H1 (cell line): Measurements from ENCODE around the gene RAD51B. TPM values are rescaled to one million over a fixed set of nuclear protein-coding genes. Genes with fewer than 3 reads are reported as not detected.
A peak's percentile ranks its signal among the peaks of the same experiment; 100 is the strongest.

Experiments used
- CTCF ChIA-PET: fragments of 300-600 bp; sonication (Branson Sonifier 250); formaldehyde crosslinking; loops from one replicate; lab custom pipeline; 2021; ENCODE audit not compliant: partially characterized antibody; lab: Charles Lee
- POLR2A ChIA-PET: fragments of 300-600 bp; sonication (Branson Sonifier 250); formaldehyde crosslinking; loops from one replicate; lab custom pipeline; 2021; ENCODE audit warnings: inconsistent platforms; ENCODE audit not compliant: partially characterized antibody; lab: Charles Lee
- DNase-seq, 2 experiments: peaks; one replicate each; pipeline versions ENCODE4 v3.0.0 to v3.0.0-alpha.2; 2010 to 2022; ENCODE audit warnings: low spot score in 2 of 2, low read depth in 1 of 2, mixed read lengths in 1 of 2
- FAIRE-seq: peaks from 2 replicates; lab custom pipeline; 2011; peaks lifted over from hg19 to GRCh38; lab: Jason Lieb, UNC
- H2AFZ ChIP-seq: 2 replicates; pipeline ENCODE4 v1.8.1; 2012; ENCODE audit warnings: low read length, inconsistent platforms
- H2AK5ac ChIP-seq: 2 replicates; pipeline ENCODE4 v1.6.1; 2013; ENCODE audit warnings: low read depth, low read length
- H2BK120ac ChIP-seq: replicated peaks from 2 replicates; pipeline ENCODE3; 2013; ENCODE audit warnings: low read depth, low read length, inconsistent platforms
- H2BK12ac ChIP-seq: 2 replicates; pipeline ENCODE4 v1.6.1; 2013; ENCODE audit warnings: low read depth, low read length
- H2BK15ac ChIP-seq: 2 replicates; pipeline ENCODE4 v1.6.1; 2013; ENCODE audit warnings: low read length
- H2BK20ac ChIP-seq: 2 replicates; pipeline ENCODE4 v1.6.1; 2013; ENCODE audit warnings: low read length
- H2BK5ac ChIP-seq: 2 replicates; pipeline ENCODE4 v1.6.1; 2013; ENCODE audit warnings: low read depth, low read length
- H3K14ac ChIP-seq: 2 replicates; pipeline ENCODE4 v1.6.1; 2013; ENCODE audit warnings: inconsistent platforms; ENCODE audit not compliant: insufficient read length
- H3K18ac ChIP-seq: 2 replicates; pipeline ENCODE4 v1.6.1; 2013; ENCODE audit warnings: low read length; ENCODE audit errors: extremely low read depth
- H3K23ac ChIP-seq: 2 replicates; pipeline ENCODE4 v1.6.1; 2013; ENCODE audit warnings: inconsistent platforms; ENCODE audit not compliant: insufficient read length
- H3K23me2 ChIP-seq: 2 replicates; pipeline ENCODE4 v1.6.1; 2013; ENCODE audit warnings: low read depth, low read length
- H3K27ac ChIP-seq: 2 replicates; pipeline ENCODE4 v1.6.1; 2011; ENCODE audit warnings: low read depth, low read length, inconsistent platforms
- H3K27me3 ChIP-seq, 4 experiments: replicated peaks in 1 of 4; 1 replicate in 1 of 4; 2 replicates in 3 of 4; pipeline versions ENCODE4 v1.6.1 to v1.8.1; 2011 to 2013; ENCODE audit warnings: low read length in 3 of 4, mild to moderate bottlenecking in 3 of 4, inconsistent platforms in 2 of 4, mixed read lengths in 2 of 4, moderate library complexity in 1 of 4; ENCODE audit not compliant: control insufficient read depth in 3 of 4, insufficient read depth in 3 of 4; ENCODE audit errors: extremely low read depth in 1 of 4
- H3K36me3 ChIP-seq, 4 experiments: 2 replicates each; pipeline versions ENCODE4 v1.6.1 to v1.8.1; 2011 to 2013; ENCODE audit warnings: mild to moderate bottlenecking in 4 of 4, low read length in 3 of 4, moderate library complexity in 2 of 4, control low read depth in 1 of 4, inconsistent platforms in 1 of 4; ENCODE audit not compliant: insufficient read depth in 4 of 4, control insufficient read depth in 2 of 4
- H3K4ac ChIP-seq: replicated peaks from 2 replicates; pipeline ENCODE3; 2013; ENCODE audit warnings: low read length, low read depth, mixed read lengths, inconsistent platforms; ENCODE audit not compliant: insufficient read length
- H3K4me1 ChIP-seq, 4 experiments: replicated peaks in 1 of 4; 1 replicate in 1 of 4; 2 replicates in 3 of 4; pipeline versions ENCODE4 v1.6.1 to v1.8.1; 2011 to 2013; ENCODE audit warnings: low read length in 3 of 4, inconsistent platforms in 2 of 4, mixed read lengths in 1 of 4; ENCODE audit not compliant: insufficient read depth in 4 of 4, control insufficient read depth in 3 of 4
- H3K4me2 ChIP-seq, 2 experiments: 2 replicates each; pipeline versions ENCODE4 v1.6.1 to v1.8.1; 2011 to 2013; ENCODE audit warnings: low read depth in 2 of 2, low read length in 2 of 2, control low read depth in 1 of 2, inconsistent platforms in 1 of 2, mild to moderate bottlenecking in 1 of 2; ENCODE audit not compliant: insufficient read depth in 1 of 2
- H3K4me3 ChIP-seq, 4 experiments: fragments of 200-600, 300-600 bp in 1 of 4; sonication (generic), shearing (Covaris generic), sonication (Bioruptor Twin) in 1 of 4; 2 replicates each; pipeline versions ENCODE4 v1.5.1 to v1.8.1; 2011 to 2016; ENCODE audit warnings: low read length in 4 of 4, low read depth in 3 of 4, control low read depth in 2 of 4, inconsistent platforms in 2 of 4, mild to moderate bottlenecking in 2 of 4, mixed read lengths in 1 of 4, moderate library complexity in 1 of 4; ENCODE audit not compliant: insufficient read depth in 2 of 4; ENCODE audit errors: extremely low read depth in 1 of 4
- H3K56ac ChIP-seq: replicated peaks from 2 replicates; pipeline ENCODE3; 2013; ENCODE audit warnings: low read depth, mild to moderate bottlenecking, mixed read lengths, low read length, inconsistent platforms; ENCODE audit not compliant: insufficient read length
- H3K79me1 ChIP-seq: 2 replicates; pipeline ENCODE4 v1.6.1; 2013; ENCODE audit warnings: low read depth, low read length, control low read depth
- H3K79me2 ChIP-seq, 2 experiments: 2 replicates each; pipeline versions ENCODE4 v1.6.1 to v1.8.1; 2012 to 2013; ENCODE audit warnings: low read length in 2 of 2, mild to moderate bottlenecking in 2 of 2, inconsistent platforms in 1 of 2; ENCODE audit not compliant: insufficient read depth in 2 of 2, control insufficient read depth in 1 of 2
- H3K9ac ChIP-seq, 4 experiments: replicated peaks in 1 of 4; 1 replicate in 1 of 4; 2 replicates in 3 of 4; pipeline versions ENCODE4 v1.6.1 to v1.8.1; 2011 to 2013; ENCODE audit warnings: low read depth in 3 of 4, low read length in 3 of 4, control low read depth in 2 of 4, mild to moderate bottlenecking in 2 of 4, moderate library complexity in 2 of 4, inconsistent platforms in 1 of 4; ENCODE audit errors: extremely low read depth in 1 of 4
- H3K9me3 ChIP-seq, 2 experiments: 2 replicates each; pipeline versions ENCODE4 v1.6.1 to v1.8.1; 2012 to 2013; ENCODE audit warnings: mild to moderate bottlenecking in 2 of 2, moderate library complexity in 2 of 2, control low read depth in 1 of 2, inconsistent platforms in 1 of 2, low read depth in 1 of 2, low read length in 1 of 2, mixed read lengths in 1 of 2; ENCODE audit not compliant: insufficient read depth in 2 of 2
- H4K20me1 ChIP-seq, 2 experiments: replicated peaks in 1 of 2; 2 replicates each; pipeline versions ENCODE3 to v1.8.1; 2011 to 2013; ENCODE audit warnings: inconsistent platforms in 2 of 2, low read length in 2 of 2, mild to moderate bottlenecking in 1 of 2; ENCODE audit not compliant: insufficient read depth in 2 of 2, control insufficient read depth in 1 of 2
- H4K5ac ChIP-seq: 2 replicates; pipeline ENCODE4 v1.6.1; 2013; ENCODE audit warnings: low read length, low read depth, mixed read lengths, inconsistent platforms; ENCODE audit not compliant: insufficient read length
- H4K8ac ChIP-seq: 2 replicates; pipeline ENCODE4 v1.8.0; 2013; ENCODE audit warnings: mild to moderate bottlenecking, moderate library complexity, low read length, inconsistent platforms; ENCODE audit not compliant: insufficient read depth; ENCODE audit errors: extremely low read depth
- H4K91ac ChIP-seq: replicated peaks from 2 replicates; pipeline ENCODE3; 2013; ENCODE audit warnings: low read length, mixed read lengths, inconsistent platforms; ENCODE audit not compliant: insufficient read length
- CEBPB ChIP-seq: IDR thresholded peaks from 2 replicates; pipeline ENCODE4 v1.6.1; 2012; ENCODE audit warnings: low read depth, low read length
- CHD2 ChIP-seq: IDR thresholded peaks from 2 replicates; pipeline ENCODE4 v1.6.1; 2012; ENCODE audit warnings: low read length, improper control_type of control experiment
- EZH2 ChIP-seq: fragments of 200-600 bp; sonication (generic); IDR thresholded peaks from 2 replicates; pipeline ENCODE4 v1.7.1; 2012; ENCODE audit warnings: low read depth, mild to moderate bottlenecking, moderate library complexity, low read length, inconsistent platforms; ENCODE audit not compliant: severe bottlenecking
- GABPA ChIP-seq: IDR thresholded peaks from 2 replicates; pipeline ENCODE4 v1.6.1; 2011; ENCODE audit warnings: mild to moderate bottlenecking, low read length, moderate library complexity, borderline replicate concordance; ENCODE audit not compliant: insufficient read depth
- JUN ChIP-seq: IDR thresholded peaks from 2 replicates; pipeline ENCODE4 v1.6.1; 2011; ENCODE audit warnings: low read depth, mild to moderate bottlenecking, improper control_type of control experiment, low read length
- SAP30 ChIP-seq: fragments of 300-600 bp; sonication (generic); IDR thresholded peaks from 2 replicates; pipeline ENCODE4 v1.7.1; 2012; ENCODE audit warnings: low read length, moderate library complexity, mild to moderate bottlenecking, inconsistent platforms; ENCODE audit not compliant: insufficient read depth, insufficient replicate concordance
- TCF12 ChIP-seq: IDR thresholded peaks from 2 replicates; pipeline ENCODE4 v1.6.1; 2011; ENCODE audit warnings: low read depth, mild to moderate bottlenecking, low read length
- WGBS, 2 experiments: shearing (Covaris generic) in 1 of 2; methylation state at CpG; one replicate each; pipeline versions ENCODE4 v1.1.6 to v1.1.7; 2013 to 2015; ENCODE audit warnings: low lambda C conversion rate in 2 of 2, mixed read lengths in 2 of 2, inconsistent platforms in 1 of 2, low coverage in 1 of 2, missing lambda C conversion rate in 1 of 2; ENCODE audit not compliant: insufficient replicate concordance in 2 of 2, insufficient coverage in 1 of 2, insufficient read length in 1 of 2; ENCODE audit errors: extremely low coverage in 1 of 2, missing lambda C conversion rate in 1 of 2; 5-methylcytosine and 5-hydroxymethylcytosine counted together
- polyA plus RNA-seq, 7 experiments: library from polyadenylated mRNA; depleted of rRNA in 3 of 7; stranded (reverse) in 5 of 7; unstranded in 2 of 7; fragments of >200 nt in 5 of 7; fragments of 200-250 nt in 2 of 7; gene quantifications; 1 replicate in 5 of 7; 2 replicates in 1 of 7; 4 replicates in 1 of 7; pipeline versions ENCODE4 v1.2.1 to v1.2.3, GENCODE V29; 2011 to 2013; ENCODE audit warnings: missing spikeins in 2 of 7, mixed read lengths in 2 of 7
- total RNA-seq: library from RNA; stranded (reverse); fragmentation: NEBNext Ultra II Directional; extraction: Animal tissue kit (Norgen Biotek cat#: 25700); gene quantifications from 2 replicates; pipeline ENCODE4 v1.2.1, GENCODE V29; 2021

The RAD51B gene
- total and polyA plus RNA-seq, 2 of the 8 experiments (the other 6 are each of a cell fraction or from before 2014, with no cell fraction given), result 3.9 to 14.9 TPM

DNA sequence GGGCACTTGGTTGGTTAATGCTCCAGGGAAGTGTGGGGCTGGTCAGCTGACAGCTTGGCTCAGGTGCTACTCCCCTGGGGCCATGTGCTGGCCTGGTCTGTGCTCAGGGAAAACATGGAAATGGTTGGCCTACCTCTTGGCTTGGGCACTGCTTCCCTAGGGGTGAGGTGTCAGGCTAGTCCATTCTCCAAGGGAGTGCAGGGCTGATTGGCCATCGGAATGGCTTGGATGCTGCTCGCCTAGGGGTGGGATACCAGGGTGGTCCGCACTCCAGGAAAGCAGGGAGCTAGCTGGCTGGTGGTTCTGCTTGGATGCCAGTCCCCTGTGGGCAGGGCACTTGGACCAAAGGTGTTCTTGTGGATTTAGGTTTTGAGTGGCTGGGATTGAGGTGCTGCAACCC is 245.7 kb downstream of the RAD51B start:
- ChIA-PET POLR2A (interaction anchor here (0.6 kb wide), 1 partner anchor 24 kb away, joined by 4 read pairs; no protein-coding TSS in a partner anchor), CTCF (no interaction called here)
- Histone ChIP-seq H4K91ac (peak overlapping the region; percentile 25), H3K4ac (no peak overlapping the region), H3K4me2 (no peak overlapping the region), H3K79me2 (no peaks in the 10 kb centered on the region), H3K4me1 (0 out of 7 replicates have a peak, but pooled peaks cover 0 to 2% (median 0%) of the 10 kb centered on the region in 4 experiments), H3K14ac (no peak overlapping the region), H4K8ac (no peak overlapping the region), H3K79me1 (no peaks in the 10 kb centered on the region), H4K5ac (no peak overlapping the region), H2BK15ac (peak overlapping the region; percentile 97; the same call in 1 of the 2 replicates), H3K18ac (no peak overlapping the region), H4K20me1 (no peaks in the 10 kb centered on the region), H2BK20ac (0 out of 2 replicates have a peak overlapping the region, but pooled peaks have one; percentile 72), H3K27me3 (no peaks in the 10 kb centered on the region), H3K27ac (no peak overlapping the region), H3K23ac (no peak overlapping the region), H3K56ac (no peak overlapping the region), H2BK120ac (no peak overlapping the region), H2AFZ (no peak overlapping the region), H3K9me3 (no peaks in the 10 kb centered on the region), H2BK5ac (no peak overlapping the region), H3K23me2 (no peaks in the 10 kb centered on the region), H2BK12ac (peak overlapping the region; percentile 4; the same call in 1 of the 2 replicates), H2AK5ac (0 out of 2 replicates have a peak overlapping the region, but pooled peaks have one; percentile 82), H3K36me3 (no peaks in the 10 kb centered on the region; a peak in 1 of 8 replicates), H3K9ac (no peak overlapping the region), H3K4me3 (no peak overlapping the region)
- WGBS, 2 experiments, result 91% methylated on average over 3 of the region's 3 CpGs; no CpG with 5 or more reads in 1 of the 2 experiments
- DNase-seq (no peak), FAIRE-seq (no peak)
- no peak for TF ChIP-seq GABPA
- no peak for TF ChIP-seq JUN
- TF ChIP-seq SAP30, result no peak
- TF ChIP-seq CHD2, result no peak
- TF ChIP-seq TCF12, result no peak
- no peak for TF ChIP-seq CEBPB
- TF ChIP-seq EZH2, result no peak
